Spinal cord (tissue), 10 donors: ENCODE data around the gene SPATA9. TPM values are rescaled to one million over a fixed set of nuclear protein-coding genes. Genes with fewer than 3 reads are reported as not detected.
"Not testable (repeated sequence)": the region's sequence is repeated elsewhere in the genome, so short reads cannot be mapped to it uniquely, and the experiment has no call there.

Experiments used
- DNase-seq, 6 donors: peaks; one replicate each; pipeline versions ENCODE4 v3.0.0 to v3.0.0-alpha.2; 2013 to 2015; ENCODE audit warnings: low spot score in 6 of 6, low read depth in 4 of 6
- H3K27ac ChIP-seq: one replicate; pipeline ENCODE4 v1.5.1; 2013; ENCODE audit warnings: low read depth, low read length, control low read depth
- H3K27me3 ChIP-seq: one replicate; pipeline ENCODE4 v1.6.1; 2013; ENCODE audit warnings: low read length; ENCODE audit not compliant: control insufficient read depth, insufficient read depth
- H3K36me3 ChIP-seq: one replicate; pipeline ENCODE4 v1.6.1; 2013; ENCODE audit warnings: low read length; ENCODE audit not compliant: control insufficient read depth, insufficient read depth
- H3K4me1 ChIP-seq: one replicate; pipeline ENCODE4 v1.6.1; 2013; ENCODE audit warnings: low read length; ENCODE audit not compliant: control insufficient read depth, insufficient read depth
- H3K4me3 ChIP-seq: one replicate; pipeline ENCODE4 v1.5.1; 2013; ENCODE audit warnings: low read depth, low read length, control low read depth
- H3K9me3 ChIP-seq: one replicate; pipeline ENCODE4 v1.6.1; 2013; ENCODE audit warnings: low read length; ENCODE audit not compliant: control insufficient read depth, insufficient read depth
- WGBS: methylation state at CpG from one replicate; pipeline ENCODE4 v1.1.5; 2013; ENCODE audit warnings: missing lambda C conversion rate; ENCODE audit not compliant: insufficient coverage; 5-methylcytosine and 5-hydroxymethylcytosine counted together
- polyA plus RNA-seq, 2 donors: library from polyadenylated mRNA; unstranded; fragments of 120-200 nt; gene quantifications; one replicate each; pipeline ENCODE4 v1.2.1, GENCODE V29; 2013; ENCODE audit not compliant: insufficient read length in 2 of 2
- total RNA-seq, 2 donors: library from RNA; depleted of rRNA in 1 of 2; stranded (reverse); fragments of 120-200 nt in 1 of 2; fragments of >200 nt in 1 of 2; gene quantifications; one replicate each; pipeline versions ENCODE4 v1.2.3 to v1.2.4, GENCODE V29; 2013 to 2014
- donor health status: healthy.

SPATA9 gene
- total and polyA plus RNA-seq, 4 donors = 0.40 to 1.7 (median 1.4) TPM

DNA sequence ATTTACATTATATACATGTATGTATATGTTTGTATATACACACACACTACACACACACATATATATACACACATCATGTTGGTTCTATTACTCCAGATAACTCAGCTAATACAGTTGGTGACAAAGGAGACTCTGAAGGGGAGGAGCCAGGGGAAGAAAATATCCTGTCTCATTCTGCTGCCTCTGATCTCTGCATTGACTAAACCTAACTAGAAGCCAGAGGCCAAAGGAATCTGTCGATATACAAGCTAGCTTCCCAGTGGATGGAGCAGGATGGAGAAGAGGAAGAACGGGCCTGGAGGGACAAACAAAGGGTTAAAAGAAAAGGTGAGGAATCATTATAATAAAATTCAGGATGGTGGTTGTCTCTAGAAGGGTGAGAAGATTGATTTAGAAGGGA, 34.6 kb upstream of the SPATA9 start:
- no peaks in the 10 kb centered on the region for H3K4me1 ChIP-seq
- no peak overlapping the region for H3K27ac ChIP-seq
- no peaks in the 10 kb centered on the region for H3K9me3 ChIP-seq
- 82% methylated on average over 2 of the region's 2 CpGs for WGBS
- no peaks in the 10 kb centered on the region for H3K36me3 ChIP-seq
- no peaks in the 10 kb centered on the region for H3K27me3 ChIP-seq
- no peak for DNase-seq
- no peak overlapping the region for H3K4me3 ChIP-seq

DNA sequence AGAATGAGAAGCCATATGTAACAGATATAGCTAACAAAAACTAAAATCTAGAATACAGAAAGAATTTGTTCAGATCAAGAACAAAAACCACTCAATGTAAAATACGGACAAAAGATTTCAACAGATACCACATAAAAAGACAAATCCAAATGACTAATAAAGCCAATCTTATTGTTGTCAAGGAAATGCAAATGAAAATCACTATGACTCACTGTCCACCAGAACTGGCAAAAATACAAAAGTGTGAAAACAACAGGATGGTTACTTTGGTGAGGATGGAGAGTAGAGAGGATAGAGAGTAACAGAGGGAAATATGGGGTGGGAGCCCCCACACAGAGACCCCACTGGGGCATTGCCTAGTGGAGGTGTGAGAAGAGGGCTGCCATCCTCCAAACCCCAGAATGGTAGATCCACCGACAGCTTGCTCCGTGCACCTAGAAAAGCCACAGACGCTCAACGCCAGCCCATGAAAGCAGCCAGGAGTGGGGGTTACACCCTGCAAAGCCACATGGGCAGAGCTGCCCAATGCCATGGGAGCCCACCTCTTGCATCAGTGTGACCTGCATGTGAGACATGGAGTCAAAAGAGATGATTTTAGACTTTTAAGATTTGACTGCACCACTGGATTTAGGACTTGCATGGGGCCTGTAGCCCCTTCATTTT, 33.1 kb upstream of the SPATA9 start:
- Histone ChIP-seq H3K4me3 (no peak overlapping the region), H3K27ac (no peak overlapping the region), H3K9me3 (no peaks in the 10 kb centered on the region), H3K36me3 (no peaks in the 10 kb centered on the region), H3K27me3 (no peaks in the 10 kb centered on the region), H3K4me1 (peaks cover 7% of the 10 kb centered on the region)
- DNase-seq = no peak
- 100% methylated on average over 3 of the region's 5 CpGs for WGBS

DNA sequence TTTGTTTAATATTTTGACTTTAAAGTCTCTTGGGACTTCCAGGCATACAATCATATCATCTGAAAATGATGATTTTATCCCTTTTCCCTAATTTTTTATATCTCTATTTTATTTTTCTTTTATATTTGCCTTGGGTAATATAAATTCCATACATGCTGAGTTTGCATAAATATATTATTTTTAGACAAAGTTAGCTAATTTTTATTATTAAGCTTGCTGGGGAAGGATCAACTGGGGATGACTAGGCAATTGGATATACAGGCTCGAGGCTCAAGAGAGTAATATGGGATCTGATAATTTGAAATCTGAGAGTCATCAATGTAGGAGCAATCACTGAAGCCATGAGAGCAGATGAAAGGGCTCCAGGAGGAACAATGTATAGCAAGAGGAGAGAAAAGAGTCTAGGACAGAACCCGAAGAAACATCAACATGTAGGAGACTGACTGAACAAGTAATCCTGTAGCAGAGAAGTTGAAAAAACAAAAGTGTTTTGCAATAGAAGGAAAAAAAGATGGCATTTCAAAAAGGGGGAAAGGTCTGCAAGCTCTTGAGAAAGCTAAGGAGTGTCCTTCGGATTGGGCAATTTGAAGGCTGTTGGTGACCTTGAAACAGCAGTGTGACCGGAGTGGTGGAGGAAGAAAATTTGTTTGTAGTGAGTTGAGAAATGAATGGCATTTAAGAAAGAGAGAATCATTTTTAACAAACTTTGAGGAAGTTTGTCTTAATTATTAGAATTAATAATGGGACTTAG, 31.3 kb upstream of the SPATA9 start:
- Histone ChIP-seq H3K4me3 (no peak overlapping the region), H3K27ac (no peak overlapping the region), H3K27me3 (no peaks in the 10 kb centered on the region), H3K36me3 (no peaks in the 10 kb centered on the region), H3K4me1 (peaks cover 16% of the 10 kb centered on the region), H3K9me3 (no peaks in the 10 kb centered on the region)
- WGBS = 87% methylated on average over 4 of the region's 4 CpGs
- DNase-seq = no peak

DNA sequence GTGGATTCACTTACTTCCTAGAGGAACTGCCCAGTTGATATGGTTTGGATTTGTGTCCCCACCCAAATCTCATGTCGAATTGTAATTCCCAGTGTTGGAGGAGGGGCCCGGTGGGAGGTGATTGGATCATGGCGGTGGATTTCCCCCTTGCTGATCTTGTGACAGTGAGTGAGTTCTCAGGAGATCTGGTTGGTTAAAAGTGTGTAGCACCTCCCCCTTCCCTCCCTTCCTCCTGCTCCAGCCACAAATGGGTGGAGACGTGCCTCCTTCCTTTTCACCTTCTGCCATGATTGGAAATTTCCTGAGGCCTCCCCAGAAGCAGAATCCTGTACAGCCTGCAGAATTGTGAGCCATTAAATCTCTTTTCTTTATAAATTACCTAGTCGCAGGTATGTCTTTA, 30.5 kb upstream of the SPATA9 start:
- H3K36me3 ChIP-seq, H3K27me3 ChIP-seq, H3K9me3 ChIP-seq, DNase-seq, H3K4me3 ChIP-seq, H3K27ac ChIP-seq: not testable (repeated sequence)
- WGBS = no CpG with 5 or more reads among the region's 5 CpGs
- H3K4me1 ChIP-seq = peaks cover 16% of the 10 kb centered on the region

DNA sequence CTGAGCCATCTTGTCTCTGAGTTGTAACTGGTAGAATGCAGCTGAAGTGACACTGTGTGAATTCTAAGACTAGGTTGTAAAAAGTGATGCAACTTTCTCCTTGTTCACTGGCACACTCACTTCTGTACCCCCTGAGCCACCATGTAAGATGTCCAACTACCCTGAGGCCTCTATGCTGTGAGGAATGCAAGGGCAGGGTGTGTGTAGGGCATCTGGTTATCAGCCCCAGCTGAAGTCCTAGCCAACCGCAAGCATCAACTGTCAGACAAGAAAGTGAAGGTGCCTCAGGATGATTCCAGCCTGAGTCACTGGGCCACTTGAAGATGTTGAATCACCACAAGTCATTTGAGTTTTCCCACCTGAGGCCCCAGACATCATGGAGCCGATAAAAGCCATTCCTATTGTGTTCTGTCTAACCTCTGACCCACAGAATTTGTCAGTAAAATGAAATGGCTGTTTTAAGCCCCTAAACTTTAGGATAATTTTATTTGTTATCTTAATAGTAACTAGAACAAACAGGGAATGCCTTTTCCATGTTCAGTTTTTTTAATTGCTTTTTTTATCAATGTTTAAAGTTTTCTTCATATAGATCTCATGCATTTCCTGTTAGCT, 29.7 kb upstream of the SPATA9 start:
- Histone ChIP-seq H3K27me3 (no peaks in the 10 kb centered on the region), H3K27ac (no peak overlapping the region), H3K36me3 (no peaks in the 10 kb centered on the region), H3K4me3 (no peak overlapping the region), H3K9me3 (no peaks in the 10 kb centered on the region), H3K4me1 (peaks cover 16% of the 10 kb centered on the region)
- DNase-seq = no peak
- 90% methylated on average over 1 of the region's 2 CpGs for WGBS

DNA sequence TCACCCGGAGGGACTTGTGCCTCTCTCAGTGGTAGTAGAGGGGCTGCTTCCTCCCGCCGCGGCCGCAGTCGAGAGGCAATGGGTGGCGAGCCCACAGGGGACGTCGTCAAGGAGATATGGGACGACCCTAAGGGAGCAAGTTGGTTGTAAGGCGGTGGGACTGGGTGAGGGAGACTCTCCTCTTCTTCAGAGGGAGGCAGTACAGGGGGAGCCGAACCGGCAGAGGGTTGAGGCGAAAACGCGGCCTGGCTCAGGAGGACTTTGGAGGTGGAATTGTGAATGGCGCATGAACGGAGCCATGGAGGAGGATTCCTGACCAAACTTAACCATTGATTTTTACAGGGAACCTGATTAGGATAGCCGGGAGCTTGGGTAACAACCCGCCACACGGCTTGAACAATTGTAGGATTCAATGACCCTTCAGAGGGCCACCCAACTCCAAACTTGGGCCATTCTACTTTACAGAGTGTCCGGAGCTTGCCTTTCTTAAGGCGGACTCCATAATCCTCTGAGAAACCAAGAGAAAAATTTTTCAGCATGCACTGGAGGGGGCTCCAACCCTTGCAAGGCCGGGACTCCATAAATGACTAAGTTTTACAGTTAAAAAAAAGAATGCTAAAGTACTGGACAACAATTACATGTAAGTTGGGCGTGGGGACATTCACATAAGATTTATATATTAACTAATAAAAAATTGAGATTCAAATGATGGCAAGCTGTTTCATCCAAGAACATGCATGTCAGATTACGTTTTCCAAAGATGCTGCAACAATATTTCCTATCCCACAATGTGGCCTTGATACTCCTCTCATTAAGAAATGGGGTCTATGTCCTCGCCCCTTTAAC, 28.9 kb upstream of the SPATA9 start:
- no peaks in the 10 kb centered on the region for H3K27me3 ChIP-seq
- no peaks in the 10 kb centered on the region for H3K36me3 ChIP-seq
- peaks cover 16% of the 10 kb centered on the region for H3K4me1 ChIP-seq
- WGBS = 51% methylated on average over 18 of the region's 27 CpGs
- no peak overlapping the region for H3K27ac ChIP-seq
- H3K9me3 ChIP-seq = no peaks in the 10 kb centered on the region
- H3K4me3 ChIP-seq = no peak overlapping the region
- DNase-seq = no peak

DNA sequence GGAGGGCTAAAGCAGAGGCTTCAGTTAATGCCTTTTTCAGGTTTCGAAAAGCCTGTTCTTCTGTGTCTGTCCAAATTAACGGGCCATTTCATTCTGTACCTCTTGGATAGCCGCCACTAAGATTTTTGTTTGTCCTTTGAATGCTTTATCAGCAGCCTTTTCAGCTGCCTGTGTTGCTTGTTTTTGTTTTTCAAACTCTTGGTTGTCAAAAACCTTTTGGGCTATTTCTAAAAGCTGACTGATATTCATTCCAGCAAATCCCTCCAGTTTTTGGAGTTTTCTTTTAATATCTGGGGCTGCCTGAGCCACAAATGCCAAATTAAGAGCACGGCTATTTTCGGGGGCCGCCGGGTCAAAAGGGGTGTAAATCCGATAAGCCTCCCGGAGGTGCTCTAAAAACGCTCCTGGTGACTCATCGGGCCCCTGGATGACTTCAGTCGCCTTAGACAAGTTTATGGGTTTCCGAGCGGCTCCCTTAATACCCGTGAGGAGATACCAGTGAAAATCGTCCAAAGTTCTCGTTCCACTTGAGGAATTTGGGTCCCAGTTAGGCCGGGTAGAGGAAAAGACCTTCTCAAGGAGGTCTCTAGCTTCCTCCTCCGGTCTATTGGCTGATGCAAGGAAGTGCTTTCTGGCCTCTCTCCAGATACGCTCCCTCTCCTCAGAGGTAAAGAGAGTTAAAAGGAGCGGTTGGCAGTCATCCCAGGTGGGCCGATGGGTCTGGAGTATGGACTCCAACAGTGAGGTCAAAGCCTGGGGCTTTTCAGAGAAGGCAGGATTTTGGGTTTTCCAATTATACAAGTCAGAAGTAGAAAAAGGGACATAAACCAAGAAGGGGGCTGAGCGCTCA, 28.1 kb upstream of the SPATA9 start:
- WGBS = 51% methylated on average over 17 of the region's 23 CpGs
- H3K27ac ChIP-seq = not testable (repeated sequence)

GRCh38 chr5:95709967-95710650, 27.3 kb upstream of the SPATA9 start:
- no peaks in the 10 kb centered on the region for H3K27me3 ChIP-seq
- H3K4me1 ChIP-seq = peaks cover 16% of the 10 kb centered on the region
- WGBS = 13% methylated on average over 14 of the region's 15 CpGs
- H3K36me3 ChIP-seq = no peaks in the 10 kb centered on the region
- DNase-seq = peak in 4 of 6 donors; percentile 26 to 93 (median 43)
- no peaks in the 10 kb centered on the region for H3K9me3 ChIP-seq
- H3K27ac ChIP-seq = no peak overlapping the region
- peak overlapping the region; percentile 12 for H3K4me3 ChIP-seq

More for the DNA sequence above, 28.1 kb upstream of the SPATA9 start:
- not testable (repeated sequence) for H3K36me3 ChIP-seq, H3K27me3 ChIP-seq, H3K9me3 ChIP-seq
- peak overlapping the region; percentile 9 for H3K4me3 ChIP-seq
- peaks cover 16% of the 10 kb centered on the region for H3K4me1 ChIP-seq
- peak in 2 of 6 donors; percentile 34 to 50 for DNase-seq
